Epidermal melanocyte (primary cell): Measurements from ENCODE around the gene ENDOU.
"Not testable (repeated sequence)": the region's sequence is repeated elsewhere in the genome, so short reads cannot be mapped to it uniquely, and the experiment has no call there.

Source experiments
- DNase-seq: peaks from one replicate; pipeline ENCODE4 v3.0.0; 2011; ENCODE audit warnings: low spot score; ENCODE audit not compliant: insufficient read length

ENDOU gene

GRCh38 chr12:47698055-47698454 is 27.2 kb downstream of the ENDOU start:
- DNase-seq, result no peak

- no peak for DNase-seq
Measured at GRCh38 chr12:47689215-47689614, 36.1 kb downstream of the ENDOU start.

DNA sequence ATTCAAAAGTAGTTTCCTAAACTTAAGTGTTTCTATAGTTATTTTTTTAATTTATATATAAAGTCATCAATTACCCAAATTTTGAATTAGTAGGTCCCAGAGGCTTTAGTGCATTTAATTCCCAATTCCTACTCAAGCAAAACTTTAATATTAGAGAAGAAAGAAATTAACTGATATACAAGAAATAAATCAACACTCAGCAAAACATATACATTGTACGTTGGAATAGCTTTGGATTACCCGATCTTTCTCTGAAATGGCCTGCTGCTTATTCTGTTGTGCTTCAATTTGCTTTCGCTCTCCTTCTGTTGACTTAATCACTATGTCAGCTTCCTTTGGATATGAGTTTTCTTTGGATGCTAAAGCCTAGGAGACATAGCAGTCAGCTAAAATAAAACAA is 37.7 kb downstream of the ENDOU start:
- no peak for DNase-seq

GRCh38 chr12:47686645-47687240 is 38.5 kb downstream of the ENDOU start:
- DNase-seq, result peak; percentile 58

GRCh38 chr12:47679785-47680184 is 45.5 kb downstream of the ENDOU start:
- DNase-seq, result no peak

GRCh38 chr12:47672068-47672467 is 53.2 kb downstream of the ENDOU start:
- no peak for DNase-seq

DNA sequence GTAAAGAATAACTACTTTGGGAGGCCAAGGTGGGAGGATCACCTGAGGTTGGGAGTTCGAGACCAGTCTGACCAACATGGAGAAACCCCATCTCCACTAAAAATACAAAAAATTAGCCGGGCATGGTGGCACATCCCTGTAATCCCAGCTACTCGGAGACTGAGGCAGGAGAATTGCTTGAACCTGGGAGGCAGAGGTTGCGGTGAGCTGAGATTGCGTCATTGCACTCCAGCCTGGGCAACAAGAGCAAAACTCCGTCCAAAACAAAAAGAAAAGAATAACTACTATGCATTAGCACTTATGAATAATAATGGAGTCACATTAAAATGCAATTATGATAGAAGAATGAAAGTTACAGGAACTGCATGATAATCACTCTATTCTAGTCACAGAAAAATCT is 57.4 kb downstream of the ENDOU start:
- DNase-seq, result not testable (repeated sequence)
